Hepatocyte (in vitro differentiated cells): ENCODE measurements around the gene SIGLECL1. TPM values are rescaled to one million over a fixed set of nuclear protein-coding genes. Genes with fewer than 3 reads are reported as not detected.

Source experiments
- DNase-seq: peaks from one replicate; pipeline ENCODE4 v3.0.0-alpha.2; 2016; ENCODE audit warnings: low spot score
- H2AFZ ChIP-seq: fragments of 200-600 bp; sonication (generic); 2 replicates; pipeline ENCODE4 v1.6.0; 2016; ENCODE audit warnings: antibody characterized with exemption, mild to moderate bottlenecking
- H3K27ac ChIP-seq: fragments of 200-600 bp; sonication (generic); 2 replicates; pipeline ENCODE4 v1.5.1; 2016; ENCODE audit warnings: mild to moderate bottlenecking
- H3K27me3 ChIP-seq: fragments of 200-600 bp; sonication (generic); 2 replicates; pipeline ENCODE4 v1.6.1; 2016
- H3K36me3 ChIP-seq: fragments of 200-600 bp; sonication (generic); replicated peaks from 2 replicates; pipeline ENCODE4 v1.5.1; 2016; ENCODE audit warnings: low read depth; ENCODE audit not compliant: insufficient read depth
- H3K4me1 ChIP-seq: fragments of 200-600 bp; sonication (generic); 2 replicates; pipeline ENCODE4 v1.5.1; 2016; ENCODE audit warnings: mild to moderate bottlenecking, moderate library complexity; ENCODE audit not compliant: insufficient read depth
- H3K4me2 ChIP-seq: fragments of 200-600 bp; sonication (generic); 2 replicates; pipeline ENCODE4 v1.6.0; 2016
- H3K4me3 ChIP-seq: fragments of 200-600 bp; sonication (generic); 2 replicates; pipeline ENCODE4 v1.5.1; 2016; ENCODE audit warnings: mild to moderate bottlenecking
- H3K79me2 ChIP-seq: fragments of 200-600 bp; sonication (generic); 2 replicates; pipeline ENCODE4 v1.6.0; 2017; ENCODE audit warnings: mild to moderate bottlenecking
- H3K9me2 ChIP-seq: fragments of 200-600 bp; sonication (generic); replicated peaks from 2 replicates; pipeline ENCODE4 v1.6.0; 2017; ENCODE audit warnings: mild to moderate bottlenecking; ENCODE audit not compliant: insufficient read depth
- H3K9me3 ChIP-seq: fragments of 200-600 bp; sonication (generic); 2 replicates; pipeline ENCODE4 v1.5.1; 2016; ENCODE audit warnings: low read depth, mild to moderate bottlenecking
- H4K20me1 ChIP-seq: fragments of 200-600 bp; sonication (generic); 2 replicates; pipeline ENCODE4 v1.6.0; 2016; ENCODE audit warnings: mild to moderate bottlenecking; ENCODE audit not compliant: insufficient read depth, poor library complexity, severe bottlenecking
- CTCF ChIP-seq: fragments of 200-600 bp; sonication (generic); IDR thresholded peaks from 2 replicates; pipeline ENCODE4 v1.5.1; 2016; ENCODE audit warnings: antibody characterized with exemption, mild to moderate bottlenecking; ENCODE audit not compliant: poor library complexity
- EZH2 ChIP-seq: fragments of 200-600 bp; sonication (generic); IDR thresholded peaks from 2 replicates; pipeline ENCODE4 v1.6.1; 2016; ENCODE audit warnings: antibody characterized with exemption, mild to moderate bottlenecking, borderline replicate concordance
- EZH2phosphoT487 ChIP-seq: fragments of 200-600 bp; sonication (generic); IDR thresholded peaks from one replicate; pipeline ENCODE4 v1.6.1; 2018; ENCODE audit warnings: antibody characterized with exemption, mild to moderate bottlenecking, low read depth, moderate library complexity; ENCODE audit not compliant: unreplicated experiment, severe bottlenecking
- WGBS: methylation state at CpG from one replicate; pipeline ENCODE4 v1.1.6; 2016; ENCODE audit warnings: low lambda C conversion rate; ENCODE audit errors: missing lambda C conversion rate; 5-methylcytosine and 5-hydroxymethylcytosine counted together
- polyA plus RNA-seq: library from polyadenylated mRNA; unstranded; fragments of >200 nt; fragmentation: Nextera tagmentation; extraction: Ambion mirVana; gene quantifications from 2 replicates; pipeline ENCODE4 v1.2.1, GENCODE V29; 2016
- total RNA-seq: library from RNA; depleted of rRNA; stranded (reverse); fragments of >200 nt; gene quantifications from 2 replicates; pipeline ENCODE4 v1.2.3, GENCODE V29; 2014

SIGLECL1 gene
- total and polyA plus RNA-seq, 2 experiments from 2014 or later: not detected

DNA sequence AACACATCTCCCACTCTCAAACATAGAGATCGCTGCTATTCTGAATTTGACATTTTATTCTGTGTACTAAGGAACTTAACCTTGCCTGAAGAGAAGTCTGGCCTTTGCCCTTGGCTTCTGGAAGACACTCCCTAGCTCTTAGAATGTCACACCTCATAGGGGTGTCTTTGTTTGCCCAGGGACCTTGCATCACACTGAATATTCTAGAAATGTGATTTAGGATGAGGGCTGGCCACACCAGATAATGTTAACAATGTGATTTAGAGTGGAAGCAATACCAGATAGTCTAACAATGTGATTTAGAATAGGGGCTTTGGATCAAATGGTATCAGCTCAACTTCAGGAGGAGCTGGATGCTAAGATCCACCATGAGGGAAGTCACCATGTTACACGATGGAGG is 6.6 kb downstream of the SIGLECL1 start:
- H2AFZ ChIP-seq: no peak overlapping the region
- no peaks in the 10 kb centered on the region for H3K4me1 ChIP-seq
- no peaks in the 10 kb centered on the region for H3K9me3 ChIP-seq
- H3K9me2 ChIP-seq: no peaks in the 10 kb centered on the region
- DNase-seq: no peak
- no peaks in the 10 kb centered on the region for H3K79me2 ChIP-seq
- no peaks in the 10 kb centered on the region for H4K20me1 ChIP-seq
- WGBS: 78% methylated on average over 2 of the region's 2 CpGs
- H3K27ac ChIP-seq: no peak overlapping the region
- no peak overlapping the region for H3K4me2 ChIP-seq
- TF ChIP-seq EZH2phosphoT487: no peak
- no peak for TF ChIP-seq EZH2
- TF ChIP-seq CTCF: no peak
- H3K4me3 ChIP-seq: no peak overlapping the region
- H3K36me3 ChIP-seq: no peaks in the 10 kb centered on the region
- no peaks in the 10 kb centered on the region for H3K27me3 ChIP-seq

- no peak overlapping the region for H3K4me2 ChIP-seq
- no peaks in the 10 kb centered on the region for H3K27me3 ChIP-seq
- no peak for TF ChIP-seq CTCF
- no peaks in the 10 kb centered on the region for H3K9me3 ChIP-seq
- WGBS: 74% methylated on average over 6 of the region's 6 CpGs
- DNase-seq: no peak
- H4K20me1 ChIP-seq: no peaks in the 10 kb centered on the region
- no peak overlapping the region for H3K4me3 ChIP-seq
- no peaks in the 10 kb centered on the region for H3K4me1 ChIP-seq
- H3K27ac ChIP-seq: no peak overlapping the region
- no peaks in the 10 kb centered on the region for H3K36me3 ChIP-seq
- H2AFZ ChIP-seq: no peak overlapping the region
- H3K79me2 ChIP-seq: no peaks in the 10 kb centered on the region
- no peaks in the 10 kb centered on the region for H3K9me2 ChIP-seq
These were observed 7.6 kb downstream of the SIGLECL1 start for GRCh38 chr19:51258165-51259160.

DNA sequence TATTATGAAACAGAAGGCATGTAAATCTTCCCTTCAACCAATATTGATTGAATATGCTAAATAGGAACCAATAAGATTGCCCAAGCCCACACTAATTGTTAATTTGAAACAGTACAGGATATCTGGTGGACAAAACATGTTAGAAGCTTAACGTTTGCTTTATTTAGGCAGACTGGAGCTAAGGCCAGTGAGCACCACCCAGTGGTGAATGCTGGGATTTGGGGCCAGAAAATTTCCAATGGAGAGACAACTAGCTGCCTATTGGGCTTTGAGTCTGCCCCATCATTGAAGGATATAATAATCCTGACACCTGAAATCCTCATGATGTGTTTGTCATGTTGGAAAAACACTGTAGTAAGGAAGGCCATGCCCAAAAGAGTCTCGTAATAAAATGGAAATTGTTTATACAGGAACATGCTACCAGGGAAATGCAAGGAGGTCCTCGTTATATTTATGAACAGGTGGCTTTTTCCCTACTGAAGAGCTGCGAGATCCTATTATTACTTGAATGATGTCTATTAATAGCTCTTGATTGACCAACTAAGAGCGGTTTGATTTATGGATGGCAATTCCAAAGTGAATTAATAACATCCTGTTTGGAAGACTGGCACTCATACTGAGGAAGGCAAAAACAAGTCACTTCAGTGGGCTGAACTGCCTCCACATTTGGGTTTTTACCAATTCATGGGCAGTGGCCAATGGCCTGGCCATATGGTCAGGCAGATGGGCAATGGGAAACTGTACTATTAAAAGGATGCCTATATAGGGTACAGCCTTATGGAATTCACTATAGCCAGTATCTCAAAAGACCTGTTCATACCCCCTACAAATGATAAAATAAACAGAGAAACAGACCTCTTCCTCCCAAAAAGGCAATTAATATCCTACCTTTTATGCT is 8.7 kb downstream of the SIGLECL1 start:
- H3K4me2 ChIP-seq: no peak overlapping the region
- H3K27me3 ChIP-seq: no peaks in the 10 kb centered on the region
- H3K9me2 ChIP-seq: no peaks in the 10 kb centered on the region
- H3K4me3 ChIP-seq: no peak overlapping the region
- no peak overlapping the region for H3K27ac ChIP-seq
- peak; percentile 57 for DNase-seq
- no peaks in the 10 kb centered on the region for H3K79me2 ChIP-seq
- no peaks in the 10 kb centered on the region for H3K36me3 ChIP-seq
- H3K9me3 ChIP-seq: no peaks in the 10 kb centered on the region
- no peak overlapping the region for H2AFZ ChIP-seq
- WGBS: 37% methylated on average over 5 of the region's 5 CpGs
- TF ChIP-seq EZH2phosphoT487: no peak
- TF ChIP-seq CTCF: peak; percentile 71
- TF ChIP-seq EZH2: no peak
- H3K4me1 ChIP-seq: no peaks in the 10 kb centered on the region
- no peaks in the 10 kb centered on the region for H4K20me1 ChIP-seq
